HEK293 (cell line): Measurements from ENCODE around the gene NSUN4.
A peak's percentile ranks its signal among the peaks of the same experiment; 100 is the strongest.

Source experiments
- HIC1 ChIP-seq: fragments of 450-650 bp; formaldehyde crosslinking; IDR thresholded peaks from 2 replicates; pipeline ENCODE4 v1.5.1; 2016; ENCODE audit warnings: missing biosample characterization, missing genetic modification characterization
- HOXC10 ChIP-seq: sonication (generic); formaldehyde crosslinking; IDR thresholded peaks from 2 replicates; pipeline ENCODE4 v1.8.1; 2023; ENCODE audit warnings: mild to moderate bottlenecking, missing genetic modification reagents
- KLF10 ChIP-seq: fragments of 450-650 bp; IDR thresholded peaks from 2 replicates; pipeline ENCODE4 v1.5.1; 2018; ENCODE audit warnings: missing biosample characterization, mild to moderate bottlenecking, missing genetic modification characterization
- KLF16 ChIP-seq: fragments of 450-650 bp; formaldehyde crosslinking; IDR thresholded peaks from 2 replicates; pipeline ENCODE4 v1.5.1; 2017; ENCODE audit warnings: missing biosample characterization, missing genetic modification characterization
- KLF7 ChIP-seq: fragments of 450-650 bp; formaldehyde crosslinking; IDR thresholded peaks from 2 replicates; pipeline ENCODE4 v1.5.1; 2016; ENCODE audit warnings: missing biosample characterization, missing genetic modification characterization, borderline replicate concordance
- KLF9 ChIP-seq: fragments of 450-650 bp; formaldehyde crosslinking; IDR thresholded peaks from 2 replicates; pipeline ENCODE4 v1.5.1; 2016; ENCODE audit warnings: missing biosample characterization, missing genetic modification characterization, low read depth
- PRDM10 ChIP-seq: fragments of 450-650 bp; formaldehyde crosslinking; IDR thresholded peaks from 2 replicates; pipeline ENCODE4 v1.5.1; 2016; ENCODE audit warnings: missing biosample characterization, missing genetic modification characterization
- SP3 ChIP-seq: fragments of 450-650 bp; formaldehyde crosslinking; IDR thresholded peaks from 2 replicates; pipeline ENCODE4 v1.5.1; 2016; ENCODE audit warnings: missing biosample characterization, missing genetic modification characterization
- TCF7L2 ChIP-seq: IDR thresholded peaks from 2 replicates; pipeline ENCODE4 v1.6.1; 2011; ENCODE audit warnings: low read depth, mild to moderate bottlenecking, inconsistent platforms, low read length, moderate library complexity, borderline replicate concordance
- ZBTB1 ChIP-seq: fragments of 450-650 bp; formaldehyde crosslinking; IDR thresholded peaks from 2 replicates; pipeline ENCODE4 v1.5.1; 2016; ENCODE audit warnings: missing biosample characterization, missing genetic modification characterization
- ZFP37 ChIP-seq: fragments of 450-650 bp; formaldehyde crosslinking; IDR thresholded peaks from 2 replicates; pipeline ENCODE4 v1.5.1; 2016; ENCODE audit warnings: missing biosample characterization, missing genetic modification characterization
- ZIC2 ChIP-seq: fragments of 450-650 bp; formaldehyde crosslinking; IDR thresholded peaks from 2 replicates; pipeline ENCODE4 v1.5.1; 2016; ENCODE audit warnings: missing biosample characterization, missing genetic modification characterization
- ZNF211 ChIP-seq: fragments of 450-650 bp; formaldehyde crosslinking; IDR thresholded peaks from 2 replicates; pipeline ENCODE4 v1.5.1; 2016; ENCODE audit warnings: low read depth, missing biosample characterization, missing genetic modification characterization
- ZNF280D ChIP-seq: fragments of 450-650 bp; formaldehyde crosslinking; IDR thresholded peaks from 2 replicates; pipeline ENCODE4 v1.5.1; 2016; ENCODE audit warnings: missing biosample characterization, missing genetic modification characterization
- ZNF292 ChIP-seq: fragments of 450-650 bp; formaldehyde crosslinking; IDR thresholded peaks from 2 replicates; pipeline ENCODE4 v1.5.1; 2016; ENCODE audit warnings: low read depth, missing biosample characterization, missing genetic modification characterization, borderline replicate concordance
- ZNF302 ChIP-seq: fragments of 450-650 bp; formaldehyde crosslinking; IDR thresholded peaks from 2 replicates; pipeline ENCODE4 v1.5.1; 2016; ENCODE audit warnings: missing biosample characterization, missing genetic modification characterization, low read depth
- ZNF544 ChIP-seq: fragments of 450-650 bp; formaldehyde crosslinking; IDR thresholded peaks from 2 replicates; pipeline ENCODE4 v1.5.0; 2017; ENCODE audit warnings: missing biosample characterization, missing genetic modification characterization
- ZNF600 ChIP-seq: fragments of 450-650 bp; formaldehyde crosslinking; IDR thresholded peaks from 2 replicates; pipeline ENCODE4 v1.5.1; 2016; ENCODE audit warnings: missing biosample characterization, missing genetic modification characterization
- ZNF660 ChIP-seq: fragments of 450-650 bp; IDR thresholded peaks from 2 replicates; pipeline ENCODE4 v1.5.1; 2018; ENCODE audit warnings: missing biosample characterization, mild to moderate bottlenecking, missing genetic modification characterization
- ZNF677 ChIP-seq: fragments of 450-650 bp; IDR thresholded peaks from 2 replicates; pipeline ENCODE4 v1.5.0; 2018; ENCODE audit warnings: missing biosample characterization, mild to moderate bottlenecking, missing genetic modification characterization, moderate library complexity
- ZNF792 ChIP-seq: fragments of 450-650 bp; formaldehyde crosslinking; IDR thresholded peaks from 2 replicates; pipeline ENCODE4 v1.5.1; 2016; ENCODE audit warnings: missing biosample characterization, missing genetic modification characterization
- ZNF837 ChIP-seq: fragments of 450-650 bp; formaldehyde crosslinking; IDR thresholded peaks from 2 replicates; pipeline ENCODE4 v1.5.1; 2016; ENCODE audit warnings: missing biosample characterization, missing genetic modification characterization
- TF ChIP-seq, protein P1 (sequence below): fragments of 450-650 bp; formaldehyde crosslinking; IDR thresholded peaks from 2 replicates; pipeline ENCODE4 v1.5.1; 2016; ENCODE audit warnings: missing biosample characterization, missing genetic modification characterization
- TF ChIP-seq, protein P2 (sequence below): fragments of 450-650 bp; formaldehyde crosslinking; IDR thresholded peaks from 2 replicates; pipeline ENCODE4 v1.5.1; 2016; ENCODE audit warnings: missing biosample characterization, missing genetic modification characterization

The NSUN4 gene

DNA sequence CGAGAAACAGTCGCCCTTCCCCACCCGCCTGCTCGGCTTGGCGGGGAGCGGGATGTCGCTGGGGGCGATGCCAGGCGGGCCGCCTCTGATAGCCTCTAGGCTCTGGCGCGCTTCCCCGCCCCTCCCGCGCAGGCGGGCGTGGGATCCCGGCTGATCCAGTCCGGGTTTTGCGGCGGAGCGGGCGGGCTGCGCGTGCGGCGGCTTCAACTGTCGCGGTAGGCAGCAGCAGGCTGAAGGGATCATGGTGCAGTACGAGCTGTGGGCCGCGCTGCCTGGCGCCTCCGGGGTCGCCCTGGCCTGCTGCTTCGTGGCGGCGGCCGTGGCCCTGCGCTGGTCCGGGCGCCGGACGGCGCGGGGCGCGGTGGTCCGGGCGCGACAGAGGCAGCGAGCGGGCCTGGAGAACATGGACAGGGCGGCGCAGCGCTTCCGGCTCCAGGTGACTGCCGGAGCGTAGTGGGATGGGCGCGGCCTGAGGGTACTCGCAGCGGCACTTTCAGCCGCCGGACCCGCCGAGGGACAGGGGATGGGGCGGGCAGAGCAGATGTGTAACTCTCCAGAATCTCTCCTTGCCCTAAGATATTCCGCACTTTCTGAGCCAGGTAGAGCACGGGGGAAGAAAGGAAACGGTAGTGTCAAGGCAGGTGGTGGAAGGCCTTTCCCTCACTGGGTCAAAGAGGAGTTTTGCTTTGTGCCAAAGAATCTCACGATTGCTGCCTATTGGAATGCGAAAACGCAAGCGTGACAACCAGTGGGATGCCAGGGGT is 53.7 kb downstream of the NSUN4 start, which contains the start of gene FAAH (continued):
- TF ChIP-seq PRDM10 (no peak), HIC1 (peak; percentile 75; the same call in 1 of the 2 replicates), ZNF677 (tag by site-specific recombination) (peak; percentile 58; the same call in 1 of the 2 replicates), TCF7L2 (no peak), ZNF660 (peak; percentile 90), ZIC2 (tag by site-specific recombination) (peak; percentile 55), ZNF544 (tag by site-specific recombination) (no peak), KLF9 (tag by site-specific recombination) (peak; percentile 83), ZNF292 (tag by site-specific recombination) (no peak), ZNF792 (tag by site-specific recombination) (no peak), HOXC10 (CRISPR knock-in tag) (no peak), KLF10 (tag by site-specific recombination) (peak; percentile 66; the same call in 1 of the 2 replicates), SP3 (tag by site-specific recombination) (peak; percentile 76), ZBTB1 (no peak), ZFP37 (no peak), ZNF837 (tag by site-specific recombination) (no peak), ZNF600 (peak; percentile 79), ZNF211 (tag by site-specific recombination) (no peak), KLF16 (tag by site-specific recombination) (peak; percentile 96), ZNF302 (tag by site-specific recombination) (no peak), KLF7 (tag by site-specific recombination) (peak; percentile 94), ZNF280D (tag by site-specific recombination) (peak; percentile 65; the same call in 1 of the 2 replicates)
- TF ChIP-seq, protein P1, sequence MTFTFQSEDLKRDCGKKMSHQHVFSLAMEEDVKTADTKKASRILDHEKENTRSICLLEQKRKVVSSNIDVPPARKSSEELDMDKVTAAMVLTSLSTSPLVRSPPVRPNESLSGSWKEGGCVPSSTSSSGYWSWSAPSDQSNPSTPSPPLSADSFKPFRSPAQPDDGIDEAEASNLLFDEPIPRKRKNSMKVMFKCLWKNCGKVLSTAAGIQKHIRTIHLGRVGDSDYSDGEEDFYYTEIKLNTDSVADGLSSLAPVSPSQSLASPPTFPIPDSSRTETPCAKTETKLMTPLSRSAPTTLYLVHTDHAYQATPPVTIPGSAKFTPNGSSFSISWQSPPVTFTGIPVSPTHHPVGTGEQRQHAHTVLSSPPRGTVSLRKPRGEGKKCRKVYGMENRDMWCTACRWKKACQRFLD (tag by site-specific recombination) = no peak
- TF ChIP-seq, protein P2, sequence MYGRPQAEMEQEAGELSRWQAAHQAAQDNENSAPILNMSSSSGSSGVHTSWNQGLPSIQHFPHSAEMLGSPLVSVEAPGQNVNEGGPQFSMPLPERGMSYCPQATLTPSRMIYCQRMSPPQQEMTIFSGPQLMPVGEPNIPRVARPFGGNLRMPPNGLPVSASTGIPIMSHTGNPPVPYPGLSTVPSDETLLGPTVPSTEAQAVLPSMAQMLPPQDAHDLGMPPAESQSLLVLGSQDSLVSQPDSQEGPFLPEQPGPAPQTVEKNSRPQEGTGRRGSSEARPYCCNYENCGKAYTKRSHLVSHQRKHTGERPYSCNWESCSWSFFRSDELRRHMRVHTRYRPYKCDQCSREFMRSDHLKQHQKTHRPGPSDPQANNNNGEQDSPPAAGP = peak; percentile 98
